NB4 (cell line): ENCODE measurements around the gene ADO.

Experiments
- MYC ChIP-seq: IDR thresholded peaks from 2 replicates; pipeline ENCODE4 v1.6.1; 2011; ENCODE audit warnings: low read depth, low read length
- POLR2A ChIP-seq: IDR thresholded peaks from 2 replicates; pipeline ENCODE4 v1.6.1; 2011; ENCODE audit warnings: mild to moderate bottlenecking; ENCODE audit not compliant: insufficient read length; ENCODE audit errors: extremely low read depth
- TF ChIP-seq, protein P1 (sequence below): IDR thresholded peaks from one replicate; pipeline ENCODE4 v1.5.1; 2012; ENCODE audit warnings: low read depth, low read length

DNA sequence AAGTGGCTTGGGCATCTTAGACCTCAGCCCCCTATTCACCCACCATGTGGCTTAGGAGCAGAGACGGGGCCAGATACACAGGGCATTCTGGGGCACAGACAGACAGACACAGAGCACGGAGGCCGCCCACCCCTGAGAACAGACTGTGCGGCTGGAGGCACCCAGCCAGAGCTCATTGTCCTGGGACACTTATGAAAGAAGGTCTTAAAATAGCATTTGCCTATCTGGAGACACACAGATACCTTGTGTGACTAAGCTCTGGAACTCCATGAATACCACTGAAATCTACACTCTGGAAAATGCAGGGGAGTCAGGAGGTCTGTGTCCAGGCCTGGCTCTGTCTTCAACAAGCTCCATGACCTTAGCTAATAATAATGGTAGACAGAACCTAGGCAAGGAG, 41.4 kb upstream of the ADO start:
- TF ChIP-seq, protein P1, sequence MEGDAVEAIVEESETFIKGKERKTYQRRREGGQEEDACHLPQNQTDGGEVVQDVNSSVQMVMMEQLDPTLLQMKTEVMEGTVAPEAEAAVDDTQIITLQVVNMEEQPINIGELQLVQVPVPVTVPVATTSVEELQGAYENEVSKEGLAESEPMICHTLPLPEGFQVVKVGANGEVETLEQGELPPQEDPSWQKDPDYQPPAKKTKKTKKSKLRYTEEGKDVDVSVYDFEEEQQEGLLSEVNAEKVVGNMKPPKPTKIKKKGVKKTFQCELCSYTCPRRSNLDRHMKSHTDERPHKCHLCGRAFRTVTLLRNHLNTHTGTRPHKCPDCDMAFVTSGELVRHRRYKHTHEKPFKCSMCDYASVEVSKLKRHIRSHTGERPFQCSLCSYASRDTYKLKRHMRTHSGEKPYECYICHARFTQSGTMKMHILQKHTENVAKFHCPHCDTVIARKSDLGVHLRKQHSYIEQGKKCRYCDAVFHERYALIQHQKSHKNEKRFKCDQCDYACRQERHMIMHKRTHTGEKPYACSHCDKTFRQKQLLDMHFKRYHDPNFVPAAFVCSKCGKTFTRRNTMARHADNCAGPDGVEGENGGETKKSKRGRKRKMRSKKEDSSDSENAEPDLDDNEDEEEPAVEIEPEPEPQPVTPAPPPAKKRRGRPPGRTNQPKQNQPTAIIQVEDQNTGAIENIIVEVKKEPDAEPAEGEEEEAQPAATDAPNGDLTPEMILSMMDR = no peak
- TF ChIP-seq POLR2A (no peak), MYC (no peak)
